ENCODE measurements around the gene PSMA1. TPM values are rescaled to one million over a fixed set of nuclear protein-coding genes. Genes with fewer than 3 reads are reported as not detected.

The PSMA1 gene
- 148 and 150 TPM in 2 replicates for total RNA-seq (2021; fragmentation: NEBNext Ultra II Directional; extraction: Animal tissue kit (Norgen Biotek cat#: 25700))
- polyA plus RNA-seq (2011; rRNA removed) = 91.4 and 159 TPM in 2 replicates
- polyA plus RNA-seq (2011; cell fraction: cytosol; rRNA removed) = 126 TPM
- 58.7 TPM for polyA plus RNA-seq (2011; cell fraction: nucleus; rRNA removed)
- 106 to 144 TPM (median 116 TPM) in 4 replicates for polyA plus RNA-seq (2012, experiment 1 of 2)
- 47.0 TPM for polyA plus RNA-seq (2012, experiment 2 of 2)
- 185 TPM for polyA plus RNA-seq (2013, experiment 1 of 2)
- 173 TPM for polyA plus RNA-seq (2013, experiment 2 of 2)
- polyA minus RNA-seq (2011; rRNA and poly(A)+ RNA removed) = 74.2 and 89.5 TPM in 2 replicates
- polyA minus RNA-seq (2011; cell fraction: cytosol; rRNA and poly(A)+ RNA removed) = 50.2 TPM
- 56.7 TPM for polyA minus RNA-seq (2011; cell fraction: nucleus; rRNA and poly(A)+ RNA removed)
- long read RNA-seq, experiment 1, transcript PSMA1-209 (10 exons, 1,527 nt) = minor isoform, 8 of 217 reads
- long read RNA-seq, experiment 1, transcript PSMA1-201 (10 exons, 1,505 nt) = major isoform, 106 of 217 reads
- long read RNA-seq, experiment 1, partial matches to known transcripts = 54 of 217 reads
- long read RNA-seq, experiment 1, other reads (novel, unspliced or antisense) = 48 of 217 reads
- long read RNA-seq, experiment 2, transcript PSMA1-209 (10 exons, 1,527 nt) = minor isoform, 18 of 364 reads
- long read RNA-seq, experiment 2, transcript PSMA1-201 (10 exons, 1,505 nt) = major isoform, 291 of 364 reads
- long read RNA-seq, experiment 2, partial matches to known transcripts = 6 of 364 reads
- long read RNA-seq, experiment 2, other reads (novel, unspliced or antisense) = 49 of 364 reads

DNA sequence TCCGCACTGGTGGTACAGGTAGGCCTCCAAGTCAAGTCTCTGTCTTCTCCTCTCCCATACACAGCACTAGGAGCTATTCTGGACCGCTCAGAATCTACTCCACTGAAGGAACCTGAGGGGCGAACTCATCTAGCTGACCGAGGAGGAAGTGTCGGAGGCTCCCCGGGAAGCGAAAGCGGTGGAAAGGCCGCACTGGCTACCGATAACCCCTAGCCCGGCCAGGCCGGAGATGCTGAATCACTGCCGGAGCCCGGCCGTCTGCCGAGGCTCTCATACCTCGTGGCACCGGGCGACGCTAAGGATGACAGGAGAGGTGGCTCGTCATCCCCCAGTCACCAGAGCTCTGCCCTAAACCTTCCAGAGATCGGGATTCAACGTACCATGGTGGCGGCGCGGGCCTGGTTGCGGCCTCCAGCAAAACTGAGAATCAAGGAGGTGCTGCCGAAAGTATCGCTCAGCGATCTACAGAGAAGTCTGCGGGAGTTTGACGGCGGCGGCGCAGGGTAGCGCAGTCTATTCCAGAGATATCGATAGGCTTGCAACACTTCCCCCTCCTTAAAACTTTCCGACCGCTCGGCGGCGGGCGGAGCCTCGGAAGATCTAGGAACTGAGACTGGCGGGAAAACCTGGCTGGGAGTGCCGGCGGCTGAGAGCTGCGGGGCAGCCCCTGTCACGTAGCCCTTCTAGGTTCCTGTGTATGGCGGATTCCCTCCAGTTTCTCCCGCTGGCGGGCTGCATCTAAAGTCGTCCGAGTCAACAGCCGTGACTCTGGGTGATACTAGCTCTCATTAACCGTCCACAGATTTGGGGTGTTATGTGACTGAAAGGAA lies at the start of gene PSMA1:
Gene PSMA1 (minus strand): TSS at position 470 of the 830 bp plus-strand sequence. CDS start 87 bp downstream, at position 383.
- Histone ChIP-seq H4K8ac (ENCODE audit: extremely low read depth, insufficient read depth, low read length) (peak within 1 kb of the TSS; percentile 97), H3K23me2 (ENCODE audit: low read depth, low read length) (peaks cover 4% of the 10 kb centered on the region), H2AK5ac (ENCODE audit: low read depth, low read length) (no peak within 1 kb of the TSS), H3K9me3 (ENCODE audit: insufficient read depth in 2 of 2, low read depth in 1 of 2, low read length in 1 of 2) (no peaks in the 10 kb centered on the region), H3K27me3 (replicated peaks in 1 of 4; ENCODE audit: control insufficient read depth in 3 of 4, extremely low read depth in 1 of 4, insufficient read depth in 3 of 4, low read length in 3 of 4) (no peaks in the 10 kb centered on the region), H3K36me3 (ENCODE audit: control insufficient read depth in 2 of 4, insufficient read depth in 4 of 4, low read length in 3 of 4) (peaks cover 2 to 21% (median 12%) of the 10 kb centered on the region in 4 experiments), H2BK15ac (ENCODE audit: low read length) (no peak within 1 kb of the TSS), H3K4ac (replicated peaks; ENCODE audit: insufficient read length, low read depth, low read length) (peak within 1 kb of the TSS; percentile 8), H3K4me1 (replicated peaks in 1 of 4; ENCODE audit: control insufficient read depth in 3 of 4, insufficient read depth in 4 of 4, low read length in 3 of 4) (peaks cover 0 to 2% (median 0%) of the 10 kb centered on the region in 4 experiments; a peak in 2 of 7 replicates), H3K14ac (ENCODE audit: insufficient read length) (no peak within 1 kb of the TSS), H2BK20ac (ENCODE audit: low read length) (no peak within 1 kb of the TSS), H3K4me2 (ENCODE audit: insufficient read depth in 1 of 2, low read depth in 2 of 2, low read length in 2 of 2) (peak within 1 kb of the TSS; percentile 76 to 93), H2BK12ac (ENCODE audit: low read depth, low read length) (peak within 1 kb of the TSS; percentile 72; the same call in 1 of the 2 replicates), H3K79me2 (ENCODE audit: control insufficient read depth in 1 of 2, insufficient read depth in 2 of 2, low read length in 2 of 2) (peaks cover 0 to 17% of the 10 kb centered on the region in 2 experiments; a peak in 3 of 4 replicates), H3K9ac (replicated peaks in 1 of 4; ENCODE audit: extremely low read depth in 1 of 4, low read depth in 3 of 4, low read length in 3 of 4) (peak within 1 kb of the TSS; percentile 88 to 96 (median 94)), H2BK120ac (replicated peaks; ENCODE audit: low read depth, low read length) (no peak within 1 kb of the TSS), H3K56ac (replicated peaks; ENCODE audit: insufficient read length, low read depth, low read length) (peak within 1 kb of the TSS; percentile 94), H3K27ac (ENCODE audit: low read depth, low read length) (peak within 1 kb of the TSS; percentile 74), H3K23ac (ENCODE audit: insufficient read length) (no peak within 1 kb of the TSS), H4K91ac (replicated peaks; ENCODE audit: insufficient read length, low read length) (peak within 1 kb of the TSS; percentile 52), H3K4me3 (ENCODE audit: extremely low read depth in 1 of 4, insufficient read depth in 2 of 4, low read depth in 3 of 4, low read length in 4 of 4) (peak within 1 kb of the TSS; percentile 90 to 100 (median 100)), H2BK5ac (ENCODE audit: low read depth, low read length) (peak within 1 kb of the TSS; percentile 91), H2AFZ (ENCODE audit: low read length) (peak within 1 kb of the TSS; percentile 99), H4K20me1 (replicated peaks in 1 of 2; ENCODE audit: control insufficient read depth in 1 of 2, insufficient read depth in 2 of 2, low read length in 2 of 2) (no peaks in the 10 kb centered on the region), H3K79me1 (ENCODE audit: low read depth, low read length) (no peaks in the 10 kb centered on the region), H4K5ac (ENCODE audit: insufficient read length, low read depth, low read length) (peak within 1 kb of the TSS; percentile 84), H3K18ac (ENCODE audit: extremely low read depth, low read length) (peak within 1 kb of the TSS; percentile 20; the same call in 1 of the 2 replicates)
- CTCF ChIA-PET (ENCODE audit: partially characterized antibody) = interaction anchor here (0.6 to 1.7 kb wide), 4 partner anchors 10 to 388 kb away, joined by 3 to 5 read pairs (median 4); no protein-coding TSS in a partner anchor
- POLR2A ChIA-PET (ENCODE audit: partially characterized antibody) = interaction anchor here (0.9 to 1.5 kb wide), 9 partner anchors 9 to 372 kb away, joined by 3 to 10 read pairs (median 3); partner anchors contain the start of gene CYP2R1
- WGBS, 2 experiments (ENCODE audit: extremely low coverage in 1 of 2, insufficient coverage in 1 of 2, insufficient read length in 1 of 2, insufficient replicate concordance in 2 of 2, low coverage in 1 of 2, low lambda C conversion rate in 2 of 2, missing lambda C conversion rate in 1 of 2) = 1% methylated on average over 56 of the region's 56 CpGs; no CpG with 5 or more reads in 1 of the 2 experiments
- peak; percentile 91 for DNase-seq (ENCODE audit: low read depth in 1 of 2, low spot score in 2 of 2)
- FAIRE-seq = peak; percentile 77
- peak; percentile 46 to 88 for TF ChIP-seq POLR2A (IDR thresholded peaks at IDR 0.05; ENCODE audit: control extremely low read depth in 1 of 2, low read depth in 2 of 2, low read length in 2 of 2)
- TF ChIP-seq JUN (IDR thresholded peaks at IDR 0.05; ENCODE audit: low read depth, low read length) = no peak
- no peak for TF ChIP-seq CBX8 (IDR thresholded peaks at IDR 0.05; ENCODE audit: borderline replicate concordance, low read depth, low read length)
- TF ChIP-seq KDM4A (IDR thresholded peaks at IDR 0.05; ENCODE audit: low read depth, low read length, severe bottlenecking) = peak; percentile 63
- TF ChIP-seq BRCA1 (IDR thresholded peaks at IDR 0.05; ENCODE audit: low read depth, low read length) = no peak
- TF ChIP-seq HDAC2 (IDR thresholded peaks at IDR 0.05; ENCODE audit: borderline replicate concordance in 1 of 2, low read depth in 2 of 2, low read length in 2 of 2) = 0 out of 4 replicates have a peak, but pooled peaks of 1 of the 2 experiments have one; percentile 61
- no peak for TF ChIP-seq FOSL1 (IDR thresholded peaks at IDR 0.05; ENCODE audit: insufficient read depth, low read depth, low read length)

Data from H1 (cell line).